OCI-LY7 (cell line): ENCODE data around the gene PIGW. TPM values are rescaled to one million over a fixed set of nuclear protein-coding genes. Genes with fewer than 3 reads are reported as not detected.

Source experiments
- BruUV-seq: library from RNA; stranded (reverse); fragments of 400-500 nt; replicated peaks from 2 replicates; lab custom pipeline; 2021; lab: Mats Ljungman, UMichigan
- CTCF ChIA-PET: fragments of 300-600 bp; sonication (Branson Sonifier 250); formaldehyde crosslinking; loops from one replicate; lab custom pipeline; 2022; ENCODE audit warnings: antibody characterized with exemption; ENCODE audit not compliant: unreplicated experiment; lab: Charles Lee
- POLR2A ChIA-PET: fragments of 300-600 bp; sonication (Branson Sonifier 250); formaldehyde crosslinking; loops from one replicate; lab custom pipeline; 2022; ENCODE audit warnings: antibody characterized with exemption; lab: Charles Lee
- DNase-seq: peaks from one replicate; pipeline ENCODE4 v3.0.0-alpha.2; 2015; ENCODE audit warnings: low spot score
- H2AFZ ChIP-seq: fragments of 200-600 bp; sonication (generic), shearing (Covaris generic); 2 replicates; pipeline ENCODE4 v1.6.1; 2014; ENCODE audit warnings: mild to moderate bottlenecking, antibody characterized with exemption, low read length, moderate library complexity
- H3K27ac ChIP-seq: fragments of 200-600 bp; sonication (generic); 2 replicates; pipeline ENCODE4 v1.5.1; 2014; ENCODE audit warnings: mixed run types, low read depth, mild to moderate bottlenecking, moderate library complexity, low read length, inconsistent platforms; ENCODE audit not compliant: poor library complexity, severe bottlenecking
- H3K36me3 ChIP-seq: fragments of 200-600 bp; sonication (generic); 2 replicates; pipeline ENCODE4 v1.6.1; 2014; ENCODE audit warnings: mild to moderate bottlenecking, antibody characterized with exemption, low read length, moderate library complexity, mixed read lengths; ENCODE audit not compliant: insufficient read depth
- H3K4me1 ChIP-seq: fragments of 200-600 bp; sonication (generic); 2 replicates; pipeline ENCODE4 v1.5.1; 2014; ENCODE audit warnings: mild to moderate bottlenecking, low read length; ENCODE audit not compliant: insufficient read depth, poor library complexity, severe bottlenecking
- H3K4me2 ChIP-seq: fragments of 200-600 bp; sonication (generic); 2 replicates; pipeline ENCODE4 v1.6.1; 2014; ENCODE audit warnings: mild to moderate bottlenecking, low read length
- H3K4me3 ChIP-seq: fragments of 200-600 bp; sonication (generic); 2 replicates; pipeline ENCODE4 v1.5.1; 2014; ENCODE audit warnings: mild to moderate bottlenecking, low read depth, low read length; ENCODE audit not compliant: poor library complexity, severe bottlenecking
- H3K79me2 ChIP-seq: fragments of 200-600 bp; sonication (generic); 2 replicates; pipeline ENCODE4 v1.6.1; 2016; ENCODE audit warnings: low read depth, mild to moderate bottlenecking, low read length, moderate library complexity, mixed read lengths; ENCODE audit not compliant: insufficient read depth
- H3K9me2 ChIP-seq: fragments of 200-600 bp; sonication (generic); 2 replicates; pipeline ENCODE4 v1.6.1; 2016; ENCODE audit warnings: mild to moderate bottlenecking, low read length, mixed read lengths; ENCODE audit not compliant: insufficient read depth
- H3K9me3 ChIP-seq: fragments of 200-600 bp; sonication (generic); 2 replicates; pipeline ENCODE4 v1.6.1; 2014; ENCODE audit warnings: mild to moderate bottlenecking, mixed run types, low read length, mixed read lengths
- H4K20me1 ChIP-seq: fragments of 200-600 bp; sonication (generic); 2 replicates; pipeline ENCODE4 v1.6.1; 2014; ENCODE audit warnings: mild to moderate bottlenecking, antibody characterized with exemption, low read length, moderate library complexity, mixed read lengths; ENCODE audit not compliant: insufficient read depth
- CTCF ChIP-seq: fragments of 200-600 bp; sonication (generic); conservative IDR thresholded peaks from 2 replicates; pipeline ENCODE4 v1.5.1; 2014; ENCODE audit warnings: mild to moderate bottlenecking, antibody characterized with exemption, low read length, moderate library complexity, mixed read lengths
- EZH2phosphoT487 ChIP-seq: fragments of 200-600 bp; sonication (generic); IDR thresholded peaks from 2 replicates; pipeline ENCODE4 v1.6.1; 2018; ENCODE audit warnings: low read depth, borderline replicate concordance, mild to moderate bottlenecking, mixed run types, antibody characterized with exemption, low read length, moderate library complexity, mixed read lengths
- intact Hi-C: fragments of 100-400 bp; cut with micrococcal nuclease; formaldehyde crosslinking; loops from one replicate; pipeline ENCODE4 v1.10.0; 2022; ENCODE audit not compliant: unreplicated experiment
- total RNA-seq, 2 experiments: library from RNA; depleted of rRNA in 1 of 2; stranded (reverse); fragments of >200 nt in 1 of 2; shearing (Covaris generic) in 1 of 2; gene quantifications; 2 replicates each; pipeline ENCODE4 v1.2.3, GENCODE V29; 2014 to 2022

Gene PIGW
- total RNA-seq, 2 experiments from 2014 or later = 5.6 to 17.3 TPM

- no peak for DNase-seq
- BruUV-seq = no TSS peak
- peaks cover 18% of the 10 kb centered on the region for H4K20me1 ChIP-seq
- no peak overlapping the region for H3K4me3 ChIP-seq
- peaks cover 51% of the 10 kb centered on the region for H3K36me3 ChIP-seq
- no peak overlapping the region for H3K27ac ChIP-seq
- H3K79me2 ChIP-seq = peaks cover 49% of the 10 kb centered on the region
- peaks cover 13% of the 10 kb centered on the region for H3K4me1 ChIP-seq
- no peak overlapping the region for H2AFZ ChIP-seq
- CTCF ChIA-PET = no interaction called here
- POLR2A ChIA-PET = interaction anchor here (0.5 kb wide), 1 partner anchor 20 kb away, joined by 5 read pairs; no protein-coding TSS in a partner anchor
- intact Hi-C loops = no loop called here
- H3K9me2 ChIP-seq = no peaks in the 10 kb centered on the region
- H3K9me3 ChIP-seq = no peaks in the 10 kb centered on the region
- 0 out of 2 replicates have a peak overlapping the region, but pooled peaks have one; percentile 88 for H3K4me2 ChIP-seq
- no peak for TF ChIP-seq CTCF
- TF ChIP-seq EZH2phosphoT487 = no peak
These were observed 8.0 kb downstream of the PIGW start for GRCh38 chr17:36542755-36543154.

DNA sequence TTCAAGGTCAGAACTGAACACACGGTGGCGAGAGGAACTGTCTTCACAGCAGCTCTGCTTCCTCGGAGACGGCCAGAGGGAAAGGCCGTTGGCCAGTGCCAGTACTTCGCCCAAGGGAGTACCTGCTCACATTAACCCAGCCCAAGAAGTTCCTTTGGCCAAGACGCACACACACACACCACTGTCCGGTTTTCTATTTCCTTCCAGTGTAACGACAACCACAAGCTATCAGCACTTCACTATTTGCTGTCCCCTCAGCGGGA, 9.2 kb downstream of the PIGW start:
- 0 out of 2 replicates have a peak, but pooled peaks have one; percentile 0 for TF ChIP-seq CTCF
- TF ChIP-seq EZH2phosphoT487 = no peak
- H4K20me1 ChIP-seq = peaks cover 22% of the 10 kb centered on the region
- H3K36me3 ChIP-seq = peaks cover 46% of the 10 kb centered on the region
- no peaks in the 10 kb centered on the region for H3K9me3 ChIP-seq
- peaks cover 24% of the 10 kb centered on the region for H3K4me1 ChIP-seq
- no TSS peak for BruUV-seq
- POLR2A ChIA-PET = no interaction called here
- CTCF ChIA-PET = interaction anchor here (0.5 kb wide), 1 partner anchor 19 kb away, joined by 3 read pairs; no protein-coding TSS in a partner anchor
- H3K79me2 ChIP-seq = peaks cover 52% of the 10 kb centered on the region
- intact Hi-C loops = loop anchor here (2.0 kb wide), 1 partner anchor 57 kb away; the partner anchor contains the start of gene MRM1
- H2AFZ ChIP-seq = peak overlapping the region; percentile 75
- no peaks in the 10 kb centered on the region for H3K9me2 ChIP-seq
- DNase-seq = peak; percentile 72
- peak overlapping the region; percentile 97 for H3K4me3 ChIP-seq
- H3K27ac ChIP-seq = peak overlapping the region; percentile 95
- peak overlapping the region; percentile 88 for H3K4me2 ChIP-seq

GRCh38 chr17:36544307-36545076, 9.7 kb downstream of the PIGW start, which contains the start of gene GGNBP2:
Gene GGNBP2 (plus strand): TSS chr17:36544919. CDS start chr17:36545725, 806 bp downstream.
- peaks cover 46% of the 10 kb centered on the region for H3K36me3 ChIP-seq
- no peak for TF ChIP-seq CTCF
- TF ChIP-seq EZH2phosphoT487 = no peak
- CTCF ChIA-PET = interaction anchor here (0.6 kb wide), 1 partner anchor 706 kb away, joined by 5 read pairs; no protein-coding TSS in a partner anchor
- peak within 1 kb of the TSS; percentile 75 for H2AFZ ChIP-seq
- intact Hi-C loops = loop anchor here (2.0 kb wide), 1 partner anchor 56 kb away; the partner anchor contains the start of gene MRM1
- H3K79me2 ChIP-seq = peaks cover 57% of the 10 kb centered on the region
- BruUV-seq = TSS peak; percentile 73
- POLR2A ChIA-PET = no interaction called here
- H3K9me2 ChIP-seq = no peaks in the 10 kb centered on the region
- H4K20me1 ChIP-seq = peaks cover 25% of the 10 kb centered on the region
- peak within 1 kb of the TSS; percentile 95 for H3K27ac ChIP-seq
- peak within 1 kb of the TSS; percentile 97 for H3K4me3 ChIP-seq
- peak; percentile 95 for DNase-seq
- H3K4me2 ChIP-seq = peak within 1 kb of the TSS; percentile 98
- H3K9me3 ChIP-seq = no peaks in the 10 kb centered on the region
- peaks cover 29% of the 10 kb centered on the region for H3K4me1 ChIP-seq
